Fibroblast of lung (primary cell): Measurements from ENCODE around the gene CLDN34. TPM values are rescaled to one million over a fixed set of nuclear protein-coding genes. Genes with fewer than 3 reads are reported as not detected.

ENCODE experiments used
- DNase-seq, 2 donors: peaks; one replicate each; pipeline versions ENCODE4 v3.0.0 to v3.0.0-alpha.2; 2010; ENCODE audit warnings: low read depth in 2 of 2
- H2AFZ ChIP-seq: 2 replicates; pipeline ENCODE4 v1.5.1; 2012; ENCODE audit warnings: low read length, control low read depth, inconsistent platforms
- H3K27ac ChIP-seq: 2 replicates; pipeline ENCODE4 v1.5.1; 2011; ENCODE audit warnings: low read length, control low read depth; ENCODE audit not compliant: insufficient read depth
- H3K27me3 ChIP-seq: 2 replicates; pipeline ENCODE4 v1.5.1; 2011; ENCODE audit warnings: mild to moderate bottlenecking, low read length; ENCODE audit not compliant: control insufficient read depth, insufficient read depth
- H3K36me3 ChIP-seq: 2 replicates; pipeline ENCODE4 v1.5.1; 2011; ENCODE audit warnings: low read length; ENCODE audit not compliant: control insufficient read depth, insufficient read depth
- H3K4me1 ChIP-seq: 2 replicates; pipeline ENCODE4 v1.5.1; 2011; ENCODE audit warnings: low read length; ENCODE audit not compliant: control insufficient read depth, insufficient read depth; ENCODE audit errors: extremely low read depth
- H3K4me2 ChIP-seq: 2 replicates; pipeline ENCODE4 v1.5.1; 2011; ENCODE audit warnings: low read length, control low read depth; ENCODE audit not compliant: insufficient read depth; ENCODE audit errors: extremely low read depth
- H3K4me3 ChIP-seq, 4 experiments: fragments of 200-600 bp in 1 of 4; sonication (generic) in 1 of 4; replicated peaks in 1 of 4; 2 replicates each; pipeline ENCODE4 v1.5.1; 2011 to 2016; ENCODE audit warnings: low read length in 4 of 4, low read depth in 3 of 4, mild to moderate bottlenecking in 3 of 4, control low read depth in 2 of 4, inconsistent platforms in 1 of 4, mixed read lengths in 1 of 4; ENCODE audit not compliant: insufficient read depth in 1 of 4; ENCODE audit errors: control extremely low read depth in 1 of 4
- H3K79me2 ChIP-seq: 2 replicates; pipeline ENCODE4 v1.5.1; 2012; ENCODE audit warnings: mild to moderate bottlenecking, low read length, inconsistent platforms; ENCODE audit not compliant: control insufficient read depth, insufficient read depth
- H3K9ac ChIP-seq: 2 replicates; pipeline ENCODE4 v1.5.1; 2011; ENCODE audit warnings: mild to moderate bottlenecking, low read length, control low read depth; ENCODE audit not compliant: insufficient read depth
- H3K9me3 ChIP-seq: 2 replicates; pipeline ENCODE4 v1.5.1; 2012; ENCODE audit warnings: low read depth, low read length; ENCODE audit not compliant: control insufficient read depth, insufficient read depth
- H4K20me1 ChIP-seq: 2 replicates; pipeline ENCODE4 v1.5.1; 2011; ENCODE audit warnings: low read length; ENCODE audit not compliant: control insufficient read depth, insufficient read depth; ENCODE audit errors: extremely low read depth
- EZH2 ChIP-seq: IDR thresholded peaks from 2 replicates; pipeline ENCODE4 v1.5.1; 2012; ENCODE audit warnings: low read length, control low read depth, mild to moderate bottlenecking; ENCODE audit errors: missing control alignments
- polyA plus RNA-seq, 2 donors: library from polyadenylated mRNA; depleted of rRNA in 1 of 2; stranded (reverse) in 1 of 2; unstranded in 1 of 2; fragments of >200 nt; gene quantifications; 2 replicates each; pipeline ENCODE4 v1.2.1, GENCODE V29; 2011 to 2012; ENCODE audit warnings: missing spikeins in 1 of 2
- total RNA-seq: library from RNA; depleted of rRNA; stranded (reverse); fragments of >200 nt; gene quantifications from 2 replicates; pipeline ENCODE4 v1.2.1, GENCODE V29; 2014
- TF ChIP-seq, protein P1 (sequence below), 2 donors: IDR thresholded peaks in 1 of 2; conservative IDR thresholded peaks in 1 of 2; 1 replicate in 1 of 2; 2 replicates in 1 of 2; pipeline ENCODE4 v1.5.1; 2011 to 2012; ENCODE audit warnings: low read length in 2 of 2, control low read depth in 1 of 2, inconsistent platforms in 1 of 2, low read depth in 1 of 2, mild to moderate bottlenecking in 1 of 2

CLDN34 gene
- total and polyA plus RNA-seq, 2 donors (not counting 1 experiment from before 2014, with no cell fraction given), result not detected

DNA sequence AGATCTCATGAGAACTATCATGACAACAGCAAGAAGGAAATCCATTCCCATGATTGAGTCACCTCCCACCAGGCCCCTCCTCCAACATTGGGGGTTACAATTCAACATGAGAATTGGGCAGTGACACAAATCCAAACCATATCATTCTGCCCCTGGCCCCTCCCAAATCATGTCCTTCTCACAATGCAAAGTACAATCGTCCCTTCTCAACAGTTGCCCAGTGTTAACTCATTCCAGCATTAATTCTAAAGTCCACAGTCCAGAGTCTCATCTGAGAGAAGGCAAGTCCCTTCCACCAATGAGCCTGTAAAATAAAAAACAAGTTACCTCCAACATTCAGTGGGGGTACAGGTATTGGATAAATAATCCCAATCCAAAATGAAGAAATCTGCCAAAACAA lies 14.9 kb upstream of the CLDN34 start:
- TF ChIP-seq, protein P1, sequence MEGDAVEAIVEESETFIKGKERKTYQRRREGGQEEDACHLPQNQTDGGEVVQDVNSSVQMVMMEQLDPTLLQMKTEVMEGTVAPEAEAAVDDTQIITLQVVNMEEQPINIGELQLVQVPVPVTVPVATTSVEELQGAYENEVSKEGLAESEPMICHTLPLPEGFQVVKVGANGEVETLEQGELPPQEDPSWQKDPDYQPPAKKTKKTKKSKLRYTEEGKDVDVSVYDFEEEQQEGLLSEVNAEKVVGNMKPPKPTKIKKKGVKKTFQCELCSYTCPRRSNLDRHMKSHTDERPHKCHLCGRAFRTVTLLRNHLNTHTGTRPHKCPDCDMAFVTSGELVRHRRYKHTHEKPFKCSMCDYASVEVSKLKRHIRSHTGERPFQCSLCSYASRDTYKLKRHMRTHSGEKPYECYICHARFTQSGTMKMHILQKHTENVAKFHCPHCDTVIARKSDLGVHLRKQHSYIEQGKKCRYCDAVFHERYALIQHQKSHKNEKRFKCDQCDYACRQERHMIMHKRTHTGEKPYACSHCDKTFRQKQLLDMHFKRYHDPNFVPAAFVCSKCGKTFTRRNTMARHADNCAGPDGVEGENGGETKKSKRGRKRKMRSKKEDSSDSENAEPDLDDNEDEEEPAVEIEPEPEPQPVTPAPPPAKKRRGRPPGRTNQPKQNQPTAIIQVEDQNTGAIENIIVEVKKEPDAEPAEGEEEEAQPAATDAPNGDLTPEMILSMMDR (conservative IDR thresholded peaks at IDR 0.05 in 1 of 2, IDR thresholded peaks at IDR 0.05 in 1 of 2; ENCODE audit: low read depth in 1 of 2, low read length in 2 of 2), result no peak
- no peak for TF ChIP-seq EZH2

DNA sequence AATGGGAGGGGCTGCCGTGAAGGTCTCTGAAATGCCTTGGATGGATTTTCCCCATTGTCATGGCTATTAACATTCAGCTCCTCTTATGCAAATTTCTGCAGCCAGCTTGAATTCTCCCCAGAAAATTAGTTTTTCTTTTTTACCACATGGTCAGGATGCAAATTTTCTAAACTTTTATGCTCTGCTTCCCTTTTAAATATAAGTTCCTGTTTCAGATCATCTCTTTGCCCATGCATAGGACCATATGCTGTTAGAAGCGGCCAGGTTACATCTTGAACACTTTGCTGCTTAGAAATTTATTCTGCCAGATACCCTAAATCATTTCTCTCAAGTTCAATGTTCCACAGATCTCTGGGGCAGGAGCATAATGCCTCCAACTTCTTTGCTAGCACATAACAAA lies 13.8 kb upstream of the CLDN34 start:
- Histone ChIP-seq H3K4me3 (no peak overlapping the region), H2AFZ (no peak overlapping the region), H3K4me2 (no peak overlapping the region), H3K9me3 (no peaks in the 10 kb centered on the region), H3K9ac (no peak overlapping the region), H4K20me1 (no peaks in the 10 kb centered on the region), H3K79me2 (no peaks in the 10 kb centered on the region), H3K27ac (no peak overlapping the region), H3K36me3 (no peaks in the 10 kb centered on the region), H3K4me1 (no peaks in the 10 kb centered on the region), H3K27me3 (no peaks in the 10 kb centered on the region)
- no peak for DNase-seq
- no peak for TF ChIP-seq EZH2
- TF ChIP-seq, protein P1 (conservative IDR thresholded peaks at IDR 0.05 in 1 of 2, IDR thresholded peaks at IDR 0.05 in 1 of 2; ENCODE audit: low read depth in 1 of 2, low read length in 2 of 2), result no peak

More for the DNA sequence above, 14.9 kb upstream of the CLDN34 start:
- H3K9me3 ChIP-seq, result no peaks in the 10 kb centered on the region
- no peaks in the 10 kb centered on the region for H3K4me1 ChIP-seq
- H3K27ac ChIP-seq, result no peak overlapping the region
- H3K4me2 ChIP-seq, result no peak overlapping the region
- no peak overlapping the region for H2AFZ ChIP-seq
- no peaks in the 10 kb centered on the region for H3K27me3 ChIP-seq
- DNase-seq, result no peak
- no peak overlapping the region for H3K4me3 ChIP-seq
- no peaks in the 10 kb centered on the region for H3K36me3 ChIP-seq
- H3K79me2 ChIP-seq, result no peaks in the 10 kb centered on the region
- no peaks in the 10 kb centered on the region for H4K20me1 ChIP-seq
- H3K9ac ChIP-seq, result no peak overlapping the region

- H3K4me2 ChIP-seq, result no peak overlapping the region
- peak overlapping the region; percentile 36 for H3K27ac ChIP-seq
- TF ChIP-seq, protein P1 (conservative IDR thresholded peaks at IDR 0.05 in 1 of 2, IDR thresholded peaks at IDR 0.05 in 1 of 2; ENCODE audit: low read depth in 1 of 2, low read length in 2 of 2), result no peak
- TF ChIP-seq EZH2, result no peak
- no peak overlapping the region for H2AFZ ChIP-seq
- no peaks in the 10 kb centered on the region for H3K27me3 ChIP-seq
- H3K4me1 ChIP-seq, result no peaks in the 10 kb centered on the region
- DNase-seq, result peak; percentile 70 to 79
- no peak overlapping the region for H3K4me3 ChIP-seq
- no peaks in the 10 kb centered on the region for H4K20me1 ChIP-seq
- no peaks in the 10 kb centered on the region for H3K9me3 ChIP-seq
- H3K36me3 ChIP-seq, result no peaks in the 10 kb centered on the region
- no peak overlapping the region for H3K9ac ChIP-seq
- H3K79me2 ChIP-seq, result no peaks in the 10 kb centered on the region
Measured at GRCh38 chrX:9955506-9955905, 11.7 kb upstream of the CLDN34 start.
